ENCODE results near the gene DDT.
"Not testable (repeated sequence)": the region's sequence is repeated elsewhere in the genome, so short reads cannot be mapped to it uniquely, and the experiment has no call there.

DNA sequence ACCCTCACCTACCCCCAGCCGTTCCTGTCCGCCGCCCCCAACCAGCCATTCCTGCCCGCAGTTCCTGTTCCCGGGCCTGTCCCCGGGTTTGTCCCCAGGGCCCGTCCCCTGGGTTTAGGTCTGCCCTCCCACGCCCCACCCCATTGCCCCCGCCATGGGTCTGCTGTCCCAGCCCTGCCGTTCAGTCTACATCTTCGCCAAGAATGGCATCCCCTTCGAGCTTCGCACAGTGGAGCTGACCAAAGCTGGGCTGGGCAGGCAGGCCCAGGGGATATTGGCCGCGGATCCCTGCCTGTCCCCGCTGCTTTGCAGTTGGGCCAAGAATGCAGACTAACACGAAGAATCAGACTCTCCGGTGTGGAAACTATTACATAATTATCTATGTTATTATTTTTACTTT, 24.5 kb downstream of the DDT start:
- TF ChIP-seq RELA (IDR thresholded peaks at IDR 0.05; ENCODE audit: borderline replicate concordance, partially characterized antibody); MYC (IDR thresholded peaks at IDR 0.05; ENCODE audit: insufficient read depth, insufficient read length, insufficient replicate concordance, low read length, severe bottlenecking); KAT2A (conservative IDR thresholded peaks at IDR 0.05; ENCODE audit: control insufficient read depth, low read depth, low read length); GABPA (IDR thresholded peaks at IDR 0.05; ENCODE audit: low read depth); ESRRA (IDR thresholded peaks at IDR 0.05; ENCODE audit: low read length); USF2 (IDR thresholded peaks at IDR 0.05; ENCODE audit: borderline replicate concordance, low read depth, low read length); HDGF (IDR thresholded peaks at IDR 0.05); NR2C1 (IDR thresholded peaks at IDR 0.05): not testable (repeated sequence)
- TF ChIP-seq, protein P1, sequence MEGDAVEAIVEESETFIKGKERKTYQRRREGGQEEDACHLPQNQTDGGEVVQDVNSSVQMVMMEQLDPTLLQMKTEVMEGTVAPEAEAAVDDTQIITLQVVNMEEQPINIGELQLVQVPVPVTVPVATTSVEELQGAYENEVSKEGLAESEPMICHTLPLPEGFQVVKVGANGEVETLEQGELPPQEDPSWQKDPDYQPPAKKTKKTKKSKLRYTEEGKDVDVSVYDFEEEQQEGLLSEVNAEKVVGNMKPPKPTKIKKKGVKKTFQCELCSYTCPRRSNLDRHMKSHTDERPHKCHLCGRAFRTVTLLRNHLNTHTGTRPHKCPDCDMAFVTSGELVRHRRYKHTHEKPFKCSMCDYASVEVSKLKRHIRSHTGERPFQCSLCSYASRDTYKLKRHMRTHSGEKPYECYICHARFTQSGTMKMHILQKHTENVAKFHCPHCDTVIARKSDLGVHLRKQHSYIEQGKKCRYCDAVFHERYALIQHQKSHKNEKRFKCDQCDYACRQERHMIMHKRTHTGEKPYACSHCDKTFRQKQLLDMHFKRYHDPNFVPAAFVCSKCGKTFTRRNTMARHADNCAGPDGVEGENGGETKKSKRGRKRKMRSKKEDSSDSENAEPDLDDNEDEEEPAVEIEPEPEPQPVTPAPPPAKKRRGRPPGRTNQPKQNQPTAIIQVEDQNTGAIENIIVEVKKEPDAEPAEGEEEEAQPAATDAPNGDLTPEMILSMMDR (IDR thresholded peaks at IDR 0.05 in 2 of 3, conservative IDR thresholded peaks at IDR 0.05 in 1 of 3; ENCODE audit: control insufficient read depth in 2 of 3, extremely low read depth in 1 of 3, insufficient read depth in 1 of 3, low read depth in 3 of 3, low read length in 3 of 3): not testable (repeated sequence)

Measured in GM12878 (cell line).